Hindlimb muscle (tissue), 1 donor: Measurements from ENCODE around the gene LDLRAP1. TPM values are rescaled to one million over a fixed set of nuclear protein-coding genes. Genes with fewer than 3 reads are reported as not detected.

Source experiments
- DNase-seq: peaks from one replicate; pipeline ENCODE4 v3.0.0-alpha.2; 2013
- polyA plus RNA-seq: library from polyadenylated mRNA; unstranded; fragments of 120-200 nt; gene quantifications from one replicate; pipeline ENCODE4 v1.2.1, GENCODE V29; 2013; ENCODE audit not compliant: insufficient read length

The LDLRAP1 gene
- polyA plus RNA-seq, 1 donor: 14.5 TPM

DNA sequence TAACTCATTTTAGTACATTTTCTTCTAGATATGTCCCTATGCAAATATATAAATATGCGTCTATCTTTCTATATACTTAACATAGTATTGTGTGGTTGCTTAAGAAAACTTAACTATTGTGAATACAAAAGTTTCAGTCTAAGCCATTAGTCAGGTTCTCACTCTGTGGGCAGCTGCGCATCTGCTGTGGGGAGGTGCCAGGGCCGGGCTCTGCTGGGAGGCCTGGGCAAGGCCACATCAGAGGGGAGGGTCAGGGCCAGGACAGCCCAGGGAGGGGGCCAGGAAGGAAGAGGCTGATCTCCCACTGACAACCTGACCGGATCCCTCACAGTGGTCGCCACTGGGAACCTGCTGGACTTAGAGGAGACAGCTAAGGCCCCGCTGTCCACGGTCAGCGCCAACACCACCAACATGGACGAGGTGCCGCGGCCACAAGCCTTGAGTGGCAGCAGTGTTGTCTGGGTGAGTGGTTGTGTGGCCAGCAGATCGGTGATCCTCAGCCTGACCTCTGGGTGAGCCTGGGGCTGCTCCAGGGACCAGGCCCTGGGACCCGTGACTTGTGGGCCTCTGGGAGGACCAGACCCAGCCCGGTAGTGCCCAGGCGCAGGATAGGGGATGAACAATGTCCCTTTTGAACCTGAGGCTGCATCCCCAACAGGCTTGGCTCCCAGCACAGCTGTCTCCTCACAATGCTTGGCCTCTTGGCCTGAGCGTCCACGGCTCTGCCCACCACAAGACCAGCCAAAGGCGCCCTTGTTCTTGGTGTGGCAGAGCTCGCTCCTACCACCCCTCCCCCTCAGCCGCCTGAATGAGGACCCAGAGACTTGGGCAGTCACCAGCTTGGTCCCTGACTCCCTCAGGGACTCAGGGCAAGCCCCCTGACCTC is 20.2 kb downstream of the LDLRAP1 start:
- DNase-seq: no peak

DNA sequence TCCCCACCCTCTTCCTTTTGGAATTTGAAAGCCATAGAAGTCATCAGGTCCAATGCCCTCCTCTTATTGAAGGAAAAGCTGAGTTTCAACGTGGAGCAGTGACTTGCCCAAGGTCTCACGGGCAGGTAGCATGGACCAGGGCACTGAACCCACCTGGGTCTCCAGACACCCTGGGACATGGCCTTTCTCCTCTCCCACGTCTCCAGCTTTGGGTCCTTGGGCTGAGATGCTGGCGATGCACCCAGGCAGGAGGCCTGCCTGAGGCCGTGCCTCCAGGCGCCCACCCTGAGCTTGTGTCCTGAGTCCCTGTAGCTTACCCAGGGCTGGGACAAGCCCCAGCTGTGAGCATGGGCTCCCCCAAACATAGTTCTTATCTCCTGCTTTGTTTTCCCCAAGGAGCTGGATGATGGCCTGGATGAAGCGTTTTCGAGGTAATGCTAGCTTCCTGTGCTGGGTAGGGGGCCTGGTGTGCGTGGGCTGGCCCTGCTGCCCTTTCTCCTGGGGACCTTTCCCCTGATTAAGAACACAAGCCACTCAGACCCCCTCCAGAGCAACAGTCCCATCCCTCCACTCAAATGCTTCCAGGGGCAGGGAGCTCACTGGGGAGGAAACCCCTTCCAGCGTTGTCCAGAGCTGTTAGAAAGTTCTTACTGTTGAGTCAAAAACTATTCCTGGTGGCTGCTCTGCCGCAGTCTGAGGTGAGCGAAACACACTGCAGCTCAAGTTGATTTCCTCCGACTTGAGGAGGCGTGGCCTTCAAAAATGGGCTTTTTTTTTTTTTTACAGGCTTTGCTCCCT is 21.6 kb downstream of the LDLRAP1 start:
- no peak for DNase-seq

DNA sequence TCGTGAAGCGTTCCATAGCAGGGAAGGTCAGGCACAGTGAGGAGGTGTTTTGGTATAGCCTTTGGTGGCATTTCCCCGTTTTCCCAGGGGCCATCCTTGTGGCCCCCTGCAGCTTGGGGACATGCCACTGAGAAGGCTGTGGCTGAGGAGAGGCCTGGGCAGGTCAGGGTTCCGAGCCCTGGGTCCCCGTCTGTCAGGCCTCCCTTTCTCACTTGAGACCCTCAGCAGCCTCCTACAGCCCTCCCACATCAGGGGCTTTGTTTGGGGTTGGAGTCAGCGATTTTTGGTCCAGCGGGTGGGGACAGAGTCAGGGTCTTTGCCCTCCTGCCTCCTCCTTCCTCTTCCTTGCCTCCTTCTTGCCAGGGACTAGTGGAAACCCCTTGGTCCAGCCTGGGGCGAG is 22.2 kb downstream of the LDLRAP1 start:
- no peak for DNase-seq

DNA sequence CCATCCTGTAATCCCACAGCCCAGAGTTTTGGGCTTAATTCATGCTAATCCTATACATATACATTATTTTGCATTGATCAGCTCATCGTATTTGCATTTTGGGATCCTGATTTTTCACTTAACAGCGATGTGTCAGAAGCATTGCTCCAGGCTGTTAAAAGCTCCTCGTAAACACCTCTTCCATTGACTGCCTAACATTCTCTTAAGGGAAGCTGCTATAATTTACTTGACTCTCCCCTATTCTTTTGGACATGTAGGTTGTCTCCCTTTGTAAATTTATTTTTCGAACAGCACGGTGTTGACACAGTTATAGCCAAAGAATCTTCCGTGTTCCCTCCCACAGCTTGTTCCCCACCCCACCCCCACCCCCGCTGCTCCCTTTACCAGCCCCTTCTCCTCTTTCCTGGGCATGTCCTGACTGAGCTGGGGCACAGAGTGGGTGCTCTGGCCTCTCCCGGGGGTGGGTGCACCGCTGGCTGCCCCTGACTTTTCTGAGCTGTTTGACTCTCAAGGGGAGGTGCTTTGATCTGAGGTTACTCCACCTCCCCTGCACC is 22.8 kb downstream of the LDLRAP1 start:
- no peak for DNase-seq

DNA sequence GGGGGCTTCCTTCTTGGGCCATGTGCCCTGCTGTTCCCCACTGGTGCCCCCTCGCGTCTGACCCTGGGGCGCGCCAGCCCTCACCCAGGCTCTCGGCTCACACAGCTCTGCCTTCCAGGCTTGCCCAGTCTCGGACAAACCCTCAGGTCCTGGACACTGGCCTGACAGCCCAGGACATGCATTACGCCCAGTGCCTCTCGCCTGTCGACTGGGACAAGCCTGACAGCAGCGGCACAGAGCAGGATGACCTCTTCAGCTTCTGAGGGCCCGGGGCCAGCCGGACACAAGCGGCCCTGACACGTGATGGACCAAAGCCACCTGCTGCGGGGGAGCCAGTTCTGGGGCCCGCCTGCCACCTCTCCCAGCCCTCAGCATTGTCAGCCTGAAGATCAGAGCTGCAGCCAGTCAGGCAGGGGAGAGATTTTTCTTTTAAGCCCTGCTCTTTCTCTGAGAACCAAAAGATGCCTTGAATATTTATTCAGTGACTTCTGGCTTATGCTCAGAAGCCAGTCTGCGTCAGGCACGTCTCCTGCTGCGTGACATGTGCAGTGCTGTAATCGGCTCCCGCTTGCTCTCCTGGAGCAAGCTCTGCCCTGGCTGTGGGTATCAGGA is 23.4 kb downstream of the LDLRAP1 start:
- no peak for DNase-seq

DNA sequence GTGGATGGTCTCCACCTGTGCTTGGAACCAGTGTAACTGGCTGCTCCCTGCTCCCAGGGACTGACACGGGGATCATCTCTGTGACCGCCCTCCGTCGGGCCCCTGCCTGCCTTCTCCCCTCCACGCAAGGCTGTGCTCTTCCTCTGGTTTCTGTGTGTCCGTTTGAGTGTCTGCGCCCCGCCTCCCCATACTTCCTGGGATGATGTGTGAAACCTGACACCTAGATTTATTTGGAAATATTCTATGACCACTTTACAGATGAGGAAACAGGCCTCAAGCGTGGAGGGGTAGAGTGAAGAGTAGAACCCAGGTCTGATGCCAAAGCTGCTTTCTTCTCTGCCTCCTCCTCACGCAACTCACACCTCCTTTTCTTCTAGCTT is 24.3 kb downstream of the LDLRAP1 start:
- no peak for DNase-seq

DNA sequence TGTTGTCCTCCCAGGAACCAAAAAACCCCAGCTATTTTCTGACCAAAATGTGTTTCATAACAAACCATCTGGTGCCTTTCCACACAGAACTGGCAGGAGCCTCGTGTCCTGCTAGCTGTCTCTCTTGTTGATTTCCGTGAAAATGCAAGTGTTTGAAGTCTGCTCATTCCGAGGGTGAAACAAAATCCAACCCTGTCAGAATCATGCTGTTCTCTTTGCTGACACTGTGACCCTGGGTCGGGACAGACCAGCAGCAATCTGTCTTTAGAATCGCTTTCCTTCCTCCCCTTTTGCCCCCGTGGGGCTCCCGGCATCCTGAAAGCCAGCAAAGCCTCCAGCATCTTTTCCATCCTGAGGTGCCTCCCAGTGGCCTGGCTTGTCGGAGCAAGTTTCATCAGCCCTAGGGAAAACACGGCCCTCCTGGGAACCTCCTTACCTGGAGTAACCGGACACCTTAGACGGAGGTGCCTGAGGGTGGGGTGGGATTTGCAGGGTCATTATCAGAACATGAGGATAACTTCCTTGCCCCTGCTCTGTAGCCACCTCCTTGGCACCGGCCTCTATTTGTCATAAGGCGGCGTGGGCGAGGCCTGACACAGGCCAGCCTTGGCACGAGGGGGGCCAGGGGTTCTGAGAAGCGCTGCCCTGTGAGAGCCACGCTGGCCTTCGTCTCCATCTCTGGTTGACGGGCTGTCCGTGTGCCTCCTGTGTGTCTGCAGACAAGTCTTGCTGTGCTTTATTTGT is 24.9 kb downstream of the LDLRAP1 start:
- no peak for DNase-seq

DNA sequence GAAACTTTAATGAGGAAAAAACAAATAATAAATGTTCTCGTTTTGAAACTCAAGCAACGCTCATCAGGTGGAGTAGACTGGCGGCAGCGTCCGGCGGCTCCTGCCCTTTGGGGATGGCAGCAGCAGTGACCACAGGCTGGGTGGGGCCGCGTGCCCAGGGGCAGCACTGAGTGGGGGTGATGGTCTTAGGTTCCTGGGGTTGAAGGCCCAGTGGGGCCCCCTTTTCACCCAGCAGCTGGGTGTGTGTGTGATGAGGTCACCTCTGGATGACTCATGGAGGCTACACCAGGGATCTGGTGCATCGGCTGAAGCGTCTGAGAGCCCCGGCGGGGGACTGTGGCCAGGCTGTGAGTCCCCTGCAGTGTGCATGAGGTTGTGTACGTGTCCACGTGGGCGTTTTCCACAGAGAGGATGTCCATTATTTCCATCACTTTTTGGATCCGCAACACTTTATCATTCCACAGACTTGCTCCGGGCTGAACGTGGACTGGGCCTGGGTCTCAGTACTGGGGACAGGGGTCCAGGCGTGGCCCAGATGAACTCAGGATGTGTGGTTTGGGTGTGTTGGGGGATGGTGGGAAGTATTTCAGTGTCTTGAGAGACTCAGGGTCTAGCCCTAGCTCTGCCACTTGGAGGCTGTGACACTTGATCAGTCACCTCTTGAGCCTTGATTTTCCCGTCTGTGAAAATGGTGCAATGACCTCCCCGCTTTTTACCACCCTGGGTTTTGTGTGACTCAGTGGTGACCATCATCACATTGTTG is 25.6 kb downstream of the LDLRAP1 start:
- DNase-seq: no peak

DNA sequence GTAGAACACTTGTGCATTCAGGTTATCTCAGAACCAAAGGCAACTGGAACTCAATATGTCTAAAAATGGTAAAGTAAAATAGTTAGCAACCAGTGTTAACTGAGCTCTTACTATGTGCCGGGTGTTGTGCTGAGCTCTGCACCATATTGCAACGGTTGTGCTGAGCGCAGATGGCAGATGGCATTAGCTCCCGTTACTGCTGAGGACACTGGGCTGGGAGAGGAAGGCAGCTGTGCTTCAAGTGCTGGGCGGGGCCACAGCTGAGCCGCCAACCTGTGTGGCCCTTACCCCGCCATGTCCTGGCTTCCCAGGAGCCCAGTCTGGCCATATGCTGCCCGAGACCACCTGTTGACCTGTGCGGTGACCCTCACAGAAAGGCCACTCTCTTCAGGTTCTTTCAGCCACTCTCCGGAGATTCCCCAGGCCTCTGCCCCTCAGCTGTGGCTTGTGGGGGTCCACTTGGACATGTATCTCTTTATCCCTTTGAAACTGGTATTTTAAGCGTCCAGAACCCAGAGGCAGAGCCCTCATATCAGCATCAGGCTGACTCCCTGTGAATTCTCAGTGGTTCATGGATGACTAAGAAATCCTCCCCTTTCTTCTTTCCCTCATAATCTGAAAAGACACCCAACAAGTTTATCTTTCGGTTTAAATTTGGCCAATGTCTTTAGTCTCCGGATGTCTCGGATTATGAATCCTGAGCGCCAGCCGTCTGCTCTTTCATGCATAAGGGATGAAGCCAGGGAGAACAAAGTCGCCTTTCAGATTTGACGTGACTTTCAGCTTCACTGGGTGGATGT is 26.4 kb downstream of the LDLRAP1 start:
- no peak for DNase-seq

DNA sequence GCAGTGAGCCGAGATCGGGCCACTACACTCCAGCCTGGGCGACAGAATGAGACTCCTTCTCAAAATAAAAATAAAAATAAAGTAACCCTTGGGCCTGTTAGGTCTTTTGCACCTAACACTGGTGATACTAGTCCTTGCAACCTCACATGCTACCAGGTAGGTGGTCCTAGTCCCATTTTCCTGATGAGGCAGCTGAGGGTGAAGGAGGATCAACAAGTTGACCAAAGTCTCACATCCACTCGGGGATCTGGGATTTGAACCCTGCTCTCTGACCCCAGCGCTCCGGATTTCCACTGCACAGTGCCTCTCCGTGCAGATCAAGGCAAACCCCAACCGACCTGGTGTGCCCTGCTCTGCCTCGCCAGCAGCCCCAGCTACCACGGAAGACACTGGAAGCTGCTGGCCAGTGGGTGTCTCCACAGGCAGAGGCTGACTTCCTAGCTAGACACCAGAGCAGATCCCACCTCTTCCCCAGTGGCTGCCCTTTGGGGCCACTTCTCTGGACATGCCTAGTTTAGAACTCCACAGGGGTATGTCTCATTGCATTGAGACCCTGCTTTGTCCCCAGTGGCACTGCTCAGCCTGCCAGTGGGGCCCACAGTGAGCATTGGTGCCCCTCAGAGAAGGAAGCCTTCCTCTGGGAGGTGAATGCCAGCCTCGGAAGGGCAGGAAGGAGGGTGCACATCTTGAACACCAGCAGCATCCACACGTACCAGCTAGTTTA is 27.6 kb downstream of the LDLRAP1 start:
- no peak for DNase-seq

DNA sequence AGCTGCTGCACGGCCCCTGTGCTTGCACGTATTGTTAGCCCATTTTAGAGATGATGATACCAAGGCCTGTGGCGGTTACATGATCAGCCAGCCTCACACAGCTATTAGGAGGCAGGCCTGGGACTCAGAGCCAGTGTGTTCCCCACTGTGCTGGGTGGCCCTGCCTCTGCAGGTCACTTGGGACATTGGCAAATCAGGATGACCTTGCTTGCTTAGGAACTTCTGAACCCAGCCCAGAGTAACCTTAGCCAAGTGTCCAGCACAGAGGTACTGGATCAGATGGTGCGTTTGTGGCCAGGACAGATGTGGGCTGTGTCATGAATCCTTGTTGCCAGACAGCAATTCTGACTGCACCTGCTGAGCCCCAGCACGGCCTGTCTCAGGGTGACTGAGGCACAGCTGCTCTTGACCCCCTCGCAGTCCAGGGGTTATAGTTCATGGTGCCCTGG is 28.1 kb downstream of the LDLRAP1 start:
- no peak for DNase-seq

DNA sequence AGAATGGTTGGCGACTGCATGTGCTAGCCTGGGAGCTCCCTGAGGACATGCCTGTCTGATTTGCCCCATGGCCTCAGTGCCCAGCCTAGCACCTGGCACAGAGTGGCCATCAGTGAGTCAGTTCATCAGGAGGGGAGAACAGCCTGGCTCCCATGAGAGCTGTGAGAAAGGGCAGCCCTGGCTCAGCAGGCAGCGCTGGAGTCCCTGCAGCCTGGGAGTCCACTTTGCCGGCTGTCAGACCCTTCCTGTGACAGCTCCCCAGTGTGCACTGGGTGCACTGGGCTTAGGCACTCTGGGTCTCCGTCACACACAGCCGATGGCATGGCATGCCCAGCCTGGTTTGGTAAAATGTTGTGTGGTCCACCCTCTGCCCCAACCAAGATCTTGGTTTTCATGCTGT is 28.7 kb downstream of the LDLRAP1 start:
- no peak for DNase-seq

DNA sequence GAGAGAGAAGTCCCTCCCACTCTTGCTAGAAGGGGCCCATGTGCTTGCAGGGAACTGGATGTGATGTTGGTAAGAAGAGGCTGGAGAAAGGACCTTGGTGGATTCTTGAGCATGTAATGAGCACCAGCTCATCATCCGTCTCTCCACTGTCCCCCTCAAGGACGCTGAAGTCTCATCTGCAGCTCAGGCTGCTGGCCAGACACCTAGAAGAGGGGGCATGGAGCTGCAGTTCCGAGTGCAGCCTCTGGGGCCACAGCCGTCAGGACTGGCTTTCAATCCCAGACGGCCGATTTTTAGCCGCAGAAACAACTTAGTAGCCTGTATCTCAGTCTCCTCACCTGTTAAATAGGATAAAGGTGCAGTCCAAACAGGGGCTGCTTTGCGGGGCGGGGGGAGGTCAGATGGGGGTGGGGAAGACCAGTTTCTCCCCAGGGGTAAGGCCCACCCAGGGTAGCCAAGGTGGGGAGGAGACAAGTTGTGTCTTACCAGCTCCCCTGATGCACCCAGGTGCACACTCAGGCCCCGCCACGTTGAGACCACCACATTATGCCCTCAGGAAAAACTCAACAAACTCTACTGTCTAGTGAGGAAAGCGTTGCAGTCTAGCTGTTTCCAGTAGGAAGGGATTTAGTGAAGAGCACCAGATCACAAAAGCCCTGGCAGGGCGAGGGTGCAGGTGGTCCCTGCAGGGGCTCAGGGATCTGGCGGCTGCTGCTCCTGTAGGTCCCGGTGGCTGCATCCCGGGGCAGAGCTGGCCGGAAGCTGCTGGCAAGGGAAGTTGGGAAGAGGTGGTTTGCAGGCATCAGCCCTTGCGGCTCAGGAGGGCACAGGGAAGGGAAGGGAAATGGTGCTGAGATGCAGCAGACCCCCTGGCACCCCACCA is 29.5 kb downstream of the LDLRAP1 start:
- DNase-seq: no peak

DNA sequence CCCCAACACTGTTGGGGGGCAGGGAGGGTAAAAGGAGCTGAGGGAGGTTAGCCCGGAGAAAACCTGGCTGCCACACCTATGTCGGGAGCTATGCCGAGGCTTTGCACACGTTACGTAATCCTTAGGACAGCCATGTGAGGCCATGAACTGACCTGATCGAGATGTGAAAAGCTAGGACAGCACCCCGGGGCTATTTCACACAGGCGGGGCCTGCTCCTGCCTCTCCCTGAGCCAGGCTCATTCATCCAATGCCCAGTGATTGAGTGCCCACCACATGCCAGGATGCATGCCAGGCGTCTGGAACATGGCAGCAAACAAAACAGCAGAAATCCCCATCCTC is 30.2 kb downstream of the LDLRAP1 start:
- no peak for DNase-seq

DNA sequence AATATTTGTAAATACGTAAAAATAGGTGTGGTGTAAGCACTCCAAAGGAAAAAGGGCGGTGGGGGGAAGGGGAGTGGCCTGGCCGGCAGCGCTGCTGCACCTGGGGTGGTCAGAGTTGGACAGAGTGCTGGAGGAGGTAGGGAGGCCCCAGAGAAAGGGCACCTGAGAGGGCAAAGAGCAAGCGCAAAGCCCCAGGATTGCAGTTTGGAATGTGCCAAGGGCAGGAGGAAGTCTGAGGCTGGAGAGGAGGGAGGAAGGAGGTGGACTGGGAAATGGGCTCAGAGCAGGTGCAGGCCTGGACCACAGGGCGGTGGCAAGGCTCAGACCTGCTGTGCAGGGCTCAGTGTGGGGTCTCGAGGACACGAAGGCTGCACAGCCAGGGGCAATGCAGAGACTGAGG is 30.6 kb downstream of the LDLRAP1 start:
- no peak for DNase-seq

DNA sequence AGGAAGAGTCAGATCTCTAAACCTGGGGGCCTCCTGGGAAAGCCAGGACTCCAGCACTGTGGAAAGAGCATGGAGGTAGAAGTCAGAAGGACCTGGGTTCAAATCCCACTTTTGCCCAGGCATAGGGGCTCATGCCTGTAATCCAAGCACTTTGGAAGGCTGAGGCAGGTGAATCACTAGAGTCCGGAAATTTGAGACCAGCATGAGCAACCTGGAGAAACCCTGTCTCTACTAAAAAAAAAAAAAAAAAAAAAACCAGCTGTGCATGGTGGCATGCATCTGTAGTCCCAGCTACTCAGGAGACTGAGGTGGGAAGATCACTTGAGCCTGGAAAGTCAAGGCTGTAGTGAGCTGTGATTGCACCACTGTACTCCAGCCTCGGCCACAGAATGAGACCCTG is 31.8 kb downstream of the LDLRAP1 start:
- DNase-seq: no peak

DNA sequence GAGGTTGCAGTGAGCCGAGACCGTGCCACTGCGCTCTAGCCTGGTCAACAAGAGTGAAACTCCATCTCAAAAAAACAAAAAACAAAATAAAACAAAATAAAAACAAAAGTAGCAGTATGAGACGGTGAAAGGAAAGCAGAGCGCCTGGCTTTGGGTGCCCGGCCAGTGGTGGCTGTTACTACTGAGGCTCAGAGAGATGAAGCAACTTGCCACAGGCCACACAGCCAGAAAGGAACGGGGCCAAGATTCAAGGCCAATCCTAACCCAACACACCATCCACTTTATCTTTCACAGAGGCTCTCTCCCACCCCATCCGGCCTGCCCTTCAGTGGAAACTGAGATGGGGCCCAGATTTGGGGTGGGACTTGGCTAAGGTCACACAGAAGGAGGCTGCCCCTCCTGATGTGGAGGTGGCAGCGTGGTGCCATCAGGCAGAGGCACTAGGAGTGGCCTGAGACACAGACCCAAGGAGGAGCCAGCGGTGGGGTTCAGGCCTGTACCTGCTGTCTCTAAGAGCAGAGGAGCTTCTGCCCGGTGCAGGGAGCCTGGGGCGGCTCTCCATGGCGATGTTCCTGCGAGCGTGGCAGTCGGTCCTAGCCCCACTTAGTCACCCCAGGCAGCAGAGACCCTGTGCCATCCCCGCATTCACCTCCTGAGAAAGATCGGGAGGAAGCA is 33.2 kb downstream of the LDLRAP1 start:
- no peak for DNase-seq

DNA sequence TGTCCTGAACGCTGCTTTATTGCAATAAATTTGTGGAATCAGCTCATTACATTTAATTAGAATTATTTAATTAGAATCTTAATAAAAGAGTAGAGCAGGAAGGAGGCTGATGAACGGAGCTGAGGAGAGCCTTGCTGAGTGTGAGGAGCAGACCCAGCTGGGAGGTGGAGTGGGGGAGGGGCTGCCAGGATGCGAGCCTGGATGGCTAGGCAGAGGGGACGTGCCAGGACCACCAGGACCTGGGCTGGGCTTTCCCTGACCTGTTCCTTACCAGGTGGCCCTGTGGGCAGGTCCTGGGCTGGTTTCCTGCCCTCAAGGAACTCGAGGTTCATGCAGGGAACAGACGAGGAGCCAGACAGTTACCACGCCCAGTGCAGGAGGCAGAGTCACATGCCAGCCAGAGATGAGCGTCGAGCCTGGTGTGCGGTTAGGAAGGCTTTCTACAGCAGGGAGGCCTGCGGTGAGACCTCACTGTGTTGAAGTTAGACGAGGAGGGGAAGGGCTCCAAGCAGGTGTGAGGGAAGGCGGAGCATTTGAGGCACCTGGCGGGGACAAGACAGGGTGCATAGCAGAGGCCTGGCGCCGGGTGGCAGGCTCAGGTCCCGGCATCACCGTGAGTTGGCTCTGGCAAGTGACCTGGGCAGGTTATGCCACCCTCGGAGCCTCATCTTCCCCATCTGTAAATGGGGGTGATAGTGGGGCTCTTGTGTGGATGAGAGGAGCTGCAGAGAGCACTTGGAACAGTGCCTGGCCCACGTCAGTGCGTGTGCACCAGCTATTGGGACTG is 33.9 kb downstream of the LDLRAP1 start:
- DNase-seq: no peak
